Trophoblast cell (in vitro differentiated cells and primary cell): ENCODE data around the gene RBM22.

ENCODE experiments used
- DNase-seq, 2 donors: peaks; one replicate each; pipeline ENCODE4 v3.0.0-alpha.2; 2016
- H2AFZ ChIP-seq: 2 replicates; pipeline ENCODE4 v1.6.1; 2013; ENCODE audit warnings: low read length, moderate library complexity, mild to moderate bottlenecking; ENCODE audit not compliant: insufficient read depth, poor library complexity
- H2AK5ac ChIP-seq: 2 replicates; pipeline ENCODE4 v1.6.1; 2013; ENCODE audit warnings: mild to moderate bottlenecking, low read length
- H2BK120ac ChIP-seq: 2 replicates; pipeline ENCODE4 v1.6.1; 2013; ENCODE audit warnings: low read length, mild to moderate bottlenecking, moderate library complexity; ENCODE audit not compliant: insufficient read depth, poor library complexity
- H2BK12ac ChIP-seq: 2 replicates; pipeline ENCODE4 v1.6.1; 2013; ENCODE audit warnings: mild to moderate bottlenecking, low read length, moderate library complexity
- H2BK5ac ChIP-seq: 2 replicates; pipeline ENCODE4 v1.6.1; 2013; ENCODE audit warnings: low read length, low read depth, moderate library complexity, mild to moderate bottlenecking; ENCODE audit not compliant: poor library complexity
- H3K14ac ChIP-seq: 2 replicates; pipeline ENCODE4 v1.6.1; 2013; ENCODE audit warnings: mild to moderate bottlenecking, low read length
- H3K18ac ChIP-seq: 2 replicates; pipeline ENCODE4 v1.6.1; 2013; ENCODE audit warnings: mild to moderate bottlenecking, low read length
- H3K23ac ChIP-seq: 2 replicates; pipeline ENCODE4 v1.6.1; 2013; ENCODE audit warnings: low read length
- H3K27ac ChIP-seq: 2 replicates; pipeline ENCODE4 v1.5.1; 2013; ENCODE audit warnings: low read depth, mild to moderate bottlenecking, inconsistent platforms, low read length, moderate library complexity
- H3K27me3 ChIP-seq: 2 replicates; pipeline ENCODE4 v1.6.1; 2013; ENCODE audit warnings: inconsistent platforms, mild to moderate bottlenecking, low read length, moderate library complexity; ENCODE audit not compliant: insufficient read depth
- H3K36me3 ChIP-seq, 2 experiments: 1 replicate in 1 of 2; 2 replicates in 1 of 2; pipeline ENCODE4 v1.6.1; 2013; ENCODE audit warnings: low read length in 2 of 2, mild to moderate bottlenecking in 2 of 2, moderate library complexity in 1 of 2; ENCODE audit not compliant: insufficient read depth in 2 of 2, control insufficient read depth in 1 of 2
- H3K4ac ChIP-seq: 2 replicates; pipeline ENCODE4 v1.6.1; 2013; ENCODE audit warnings: low read depth, mild to moderate bottlenecking, low read length, moderate library complexity
- H3K4me1 ChIP-seq, 2 experiments: 1 replicate in 1 of 2; 2 replicates in 1 of 2; pipeline ENCODE4 v1.6.1; 2013; ENCODE audit warnings: low read length in 2 of 2, mild to moderate bottlenecking in 2 of 2, moderate library complexity in 1 of 2; ENCODE audit not compliant: insufficient read depth in 2 of 2, control insufficient read depth in 1 of 2
- H3K4me2 ChIP-seq: 2 replicates; pipeline ENCODE4 v1.6.1; 2013; ENCODE audit warnings: inconsistent platforms, mild to moderate bottlenecking, low read length, moderate library complexity
- H3K4me3 ChIP-seq: 2 replicates; pipeline ENCODE4 v1.5.1; 2013; ENCODE audit warnings: mild to moderate bottlenecking, low read depth, low read length, inconsistent platforms
- H3K79me1 ChIP-seq: one replicate; pipeline ENCODE4 v1.6.1; 2013; ENCODE audit warnings: low read length
- H3K79me2 ChIP-seq: 2 replicates; pipeline ENCODE4 v1.6.1; 2013; ENCODE audit warnings: low read length, mild to moderate bottlenecking; ENCODE audit not compliant: control insufficient read depth, insufficient read depth, poor library complexity
- H3K9ac ChIP-seq: 2 replicates; pipeline ENCODE4 v1.6.1; 2013; ENCODE audit warnings: mild to moderate bottlenecking, low read length
- H3K9me3 ChIP-seq: 2 replicates; pipeline ENCODE4 v1.6.1; 2013; ENCODE audit warnings: low read depth, mild to moderate bottlenecking, control low read depth, inconsistent platforms, low read length; ENCODE audit not compliant: insufficient read depth
- H4K12ac ChIP-seq: 2 replicates; pipeline ENCODE4 v1.6.1; 2013; ENCODE audit warnings: low read depth, mild to moderate bottlenecking, low read length, moderate library complexity
- H4K8ac ChIP-seq: 2 replicates; pipeline ENCODE4 v1.6.1; 2013; ENCODE audit warnings: low read depth, mild to moderate bottlenecking, low read length, moderate library complexity
- H4K91ac ChIP-seq: one replicate; pipeline ENCODE4 v1.6.1; 2013; ENCODE audit warnings: low read depth, mild to moderate bottlenecking, low read length, moderate library complexity
- WGBS: extraction: QIAGEN DNeasy Blood & Tissue Kit; methylation state at CpG from one replicate; pipeline ENCODE4 v1.1.7; 2013; ENCODE audit warnings: missing lambda C conversion rate; ENCODE audit not compliant: insufficient read length, insufficient coverage; ENCODE audit errors: extremely low coverage; 5-methylcytosine and 5-hydroxymethylcytosine counted together

Gene RBM22

GRCh38 chr5:150662731-150663516 lies 37.9 kb downstream of the RBM22 start:
- no peaks in the 10 kb centered on the region for H3K9me3 ChIP-seq
- H3K14ac ChIP-seq: no peak overlapping the region
- H2AFZ ChIP-seq: no peak overlapping the region
- H3K4me1 ChIP-seq: peaks cover 11 to 18% of the 10 kb centered on the region in 2 experiments
- no peak overlapping the region for H2BK12ac ChIP-seq
- no peak overlapping the region for H3K27ac ChIP-seq
- no CpG with 5 or more reads among the region's 4 CpGs for WGBS
- peak overlapping the region; percentile 58 for H3K4me3 ChIP-seq
- H2AK5ac ChIP-seq: no peak overlapping the region
- H3K27me3 ChIP-seq: no peaks in the 10 kb centered on the region
- H3K79me1 ChIP-seq: peaks cover 1% of the 10 kb centered on the region
- no peak overlapping the region for H3K23ac ChIP-seq
- H4K8ac ChIP-seq: no peak overlapping the region
- no peak overlapping the region for H2BK5ac ChIP-seq
- H3K18ac ChIP-seq: no peak overlapping the region
- H3K36me3 ChIP-seq: no peaks in the 10 kb centered on the region
- no peaks in the 10 kb centered on the region for H3K79me2 ChIP-seq
- H2BK120ac ChIP-seq: no peak overlapping the region
- no peak overlapping the region for H3K4me2 ChIP-seq
- no peak overlapping the region for H3K9ac ChIP-seq
- no peak for DNase-seq
- H4K12ac ChIP-seq: no peak overlapping the region
- no peak overlapping the region for H3K4ac ChIP-seq
- no peak overlapping the region for H4K91ac ChIP-seq

- no peak for DNase-seq
- Histone ChIP-seq H3K79me1 (peaks cover 6% of the 10 kb centered on the region), H3K9me3 (no peaks in the 10 kb centered on the region), H4K91ac (no peak overlapping the region), H3K4me2 (no peak overlapping the region), H3K9ac (peak overlapping the region; percentile 11), H3K14ac (no peak overlapping the region), H2BK12ac (no peak overlapping the region), H3K36me3 (no peaks in the 10 kb centered on the region), H4K12ac (no peak overlapping the region), H2AFZ (no peak overlapping the region), H2AK5ac (no peak overlapping the region), H2BK5ac (no peak overlapping the region), H3K18ac (no peak overlapping the region), H3K4me3 (no peak overlapping the region), H2BK120ac (no peak overlapping the region), H3K23ac (no peak overlapping the region), H3K27ac (no peak overlapping the region), H4K8ac (no peak overlapping the region), H3K79me2 (no peaks in the 10 kb centered on the region), H3K4me1 (peaks cover 13 to 27% of the 10 kb centered on the region in 2 experiments), H3K4ac (no peak overlapping the region), H3K27me3 (no peaks in the 10 kb centered on the region)
- no CpG with 5 or more reads among the region's 10 CpGs for WGBS
These were observed 38.9 kb downstream of the RBM22 start for GRCh38 chr5:150661821-150662596.

- Histone ChIP-seq H3K14ac (peak within 1 kb of the TSS; percentile 34), H3K18ac (no peak within 1 kb of the TSS), H3K36me3 (no peaks in the 10 kb centered on the region), H2BK5ac (no peak within 1 kb of the TSS), H2AK5ac (peak within 1 kb of the TSS; percentile 50), H4K8ac (no peak within 1 kb of the TSS), H4K12ac (no peak within 1 kb of the TSS), H3K27ac (no peak within 1 kb of the TSS), H3K79me1 (peaks cover 14% of the 10 kb centered on the region), H3K23ac (no peak within 1 kb of the TSS), H2AFZ (no peak within 1 kb of the TSS), H3K79me2 (peaks cover 6% of the 10 kb centered on the region), H3K9me3 (no peaks in the 10 kb centered on the region), H2BK120ac (no peak within 1 kb of the TSS), H3K4me1 (peaks cover 15 to 34% of the 10 kb centered on the region in 2 experiments), H3K4me2 (no peak within 1 kb of the TSS), H3K9ac (no peak within 1 kb of the TSS), H2BK12ac (peak within 1 kb of the TSS; percentile 27), H3K4me3 (no peak within 1 kb of the TSS), H4K91ac (peak within 1 kb of the TSS; percentile 29), H3K27me3 (no peaks in the 10 kb centered on the region), H3K4ac (no peak within 1 kb of the TSS)
- DNase-seq: no peak
- no CpG with 5 or more reads among the region's 7 CpGs for WGBS
These were observed 39.8 kb downstream of the RBM22 start, which contains the start of gene MYOZ3 for GRCh38 chr5:150661086-150661485. MYOZ3 (plus strand) TSS chr5:150661251; CDS start chr5:150662942, 1,691 bp downstream.

- peaks cover 6% of the 10 kb centered on the region for H3K79me2 ChIP-seq
- peaks cover 17% of the 10 kb centered on the region for H3K79me1 ChIP-seq
- peak overlapping the region; percentile 34 for H3K14ac ChIP-seq
- no peaks in the 10 kb centered on the region for H3K36me3 ChIP-seq
- no CpG with 5 or more reads among the region's 4 CpGs for WGBS
- H2BK5ac ChIP-seq: no peak overlapping the region
- H4K12ac ChIP-seq: no peak overlapping the region
- no peak overlapping the region for H2AFZ ChIP-seq
- no peak overlapping the region for H3K27ac ChIP-seq
- peak overlapping the region; percentile 27 for H2BK12ac ChIP-seq
- no peak for DNase-seq
- no peak overlapping the region for H4K8ac ChIP-seq
- H3K4me2 ChIP-seq: no peak overlapping the region
- H3K9ac ChIP-seq: no peak overlapping the region
- H3K23ac ChIP-seq: no peak overlapping the region
- no peaks in the 10 kb centered on the region for H3K27me3 ChIP-seq
- no peaks in the 10 kb centered on the region for H3K9me3 ChIP-seq
- H3K18ac ChIP-seq: no peak overlapping the region
- H2AK5ac ChIP-seq: peak overlapping the region; percentile 50
- peak overlapping the region; percentile 29 for H4K91ac ChIP-seq
- no peak overlapping the region for H3K4me3 ChIP-seq
- no peak overlapping the region for H2BK120ac ChIP-seq
- peaks cover 15 to 37% of the 10 kb centered on the region in 2 experiments for H3K4me1 ChIP-seq
- no peak overlapping the region for H3K4ac ChIP-seq
These were observed 40.6 kb downstream of the RBM22 start for GRCh38 chr5:150660108-150660831.
